Measurements from ENCODE around the gene SHD. TPM values are rescaled to one million over a fixed set of nuclear protein-coding genes. Genes with fewer than 3 reads are reported as not detected.

Gene SHD
- total RNA-seq, 1 donor from 2014 or later: not detected

DNA sequence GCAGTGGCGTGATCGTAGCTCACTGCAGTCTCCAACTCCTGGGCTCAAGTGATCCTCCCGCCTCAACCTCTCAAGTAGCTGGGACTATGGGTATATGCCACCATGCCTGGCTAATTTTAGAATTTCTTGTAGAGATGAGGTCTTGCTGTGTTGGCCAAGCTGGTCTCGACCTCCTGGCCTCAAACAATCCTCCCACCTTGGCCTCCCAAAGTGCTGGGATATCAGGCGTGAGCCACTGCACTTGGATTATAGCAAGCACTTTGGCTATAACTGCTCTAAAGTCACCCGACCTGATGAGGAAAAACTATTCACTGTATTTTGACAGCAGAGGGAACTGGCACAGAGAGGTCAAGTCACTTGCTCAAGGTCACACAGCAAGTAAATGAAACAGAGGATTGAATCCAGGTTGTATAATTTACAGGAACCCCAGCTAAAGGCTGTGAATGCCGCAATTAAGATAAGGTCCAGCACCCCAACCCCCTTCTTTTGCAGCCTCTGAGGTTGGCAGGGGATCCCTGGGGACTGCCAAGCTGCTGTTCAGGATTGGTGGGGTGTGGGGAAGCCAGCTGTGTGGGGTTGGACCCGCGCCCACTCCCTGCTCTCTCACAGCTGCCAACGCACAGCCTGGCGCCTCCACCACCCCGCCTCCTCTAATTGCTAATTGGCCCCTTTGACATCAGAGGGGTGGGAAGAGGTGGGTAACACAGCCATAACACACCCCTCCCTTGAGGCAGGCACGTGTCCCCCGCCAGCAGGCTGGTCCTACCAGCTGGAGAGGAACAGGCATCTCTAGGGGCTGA, 17.1 kb downstream of the SHD start:
- TF ChIP-seq, protein P1, sequence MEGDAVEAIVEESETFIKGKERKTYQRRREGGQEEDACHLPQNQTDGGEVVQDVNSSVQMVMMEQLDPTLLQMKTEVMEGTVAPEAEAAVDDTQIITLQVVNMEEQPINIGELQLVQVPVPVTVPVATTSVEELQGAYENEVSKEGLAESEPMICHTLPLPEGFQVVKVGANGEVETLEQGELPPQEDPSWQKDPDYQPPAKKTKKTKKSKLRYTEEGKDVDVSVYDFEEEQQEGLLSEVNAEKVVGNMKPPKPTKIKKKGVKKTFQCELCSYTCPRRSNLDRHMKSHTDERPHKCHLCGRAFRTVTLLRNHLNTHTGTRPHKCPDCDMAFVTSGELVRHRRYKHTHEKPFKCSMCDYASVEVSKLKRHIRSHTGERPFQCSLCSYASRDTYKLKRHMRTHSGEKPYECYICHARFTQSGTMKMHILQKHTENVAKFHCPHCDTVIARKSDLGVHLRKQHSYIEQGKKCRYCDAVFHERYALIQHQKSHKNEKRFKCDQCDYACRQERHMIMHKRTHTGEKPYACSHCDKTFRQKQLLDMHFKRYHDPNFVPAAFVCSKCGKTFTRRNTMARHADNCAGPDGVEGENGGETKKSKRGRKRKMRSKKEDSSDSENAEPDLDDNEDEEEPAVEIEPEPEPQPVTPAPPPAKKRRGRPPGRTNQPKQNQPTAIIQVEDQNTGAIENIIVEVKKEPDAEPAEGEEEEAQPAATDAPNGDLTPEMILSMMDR (IDR thresholded peaks at IDR 0.05; ENCODE audit: insufficient read depth, low read length, severe bottlenecking): no peak
- no peak for DNase-seq (ENCODE audit: low read depth)
- no peak for FAIRE-seq
- Histone ChIP-seq H3K4me3 (ENCODE audit: low read depth, low read length) (no peak overlapping the region), H3K36me3 (ENCODE audit: control insufficient read depth, insufficient read depth, low read length) (no peaks in the 10 kb centered on the region), H3K27me3 (ENCODE audit: control insufficient read depth, insufficient read depth, low read length) (peaks cover 1% of the 10 kb centered on the region)

DNA sequence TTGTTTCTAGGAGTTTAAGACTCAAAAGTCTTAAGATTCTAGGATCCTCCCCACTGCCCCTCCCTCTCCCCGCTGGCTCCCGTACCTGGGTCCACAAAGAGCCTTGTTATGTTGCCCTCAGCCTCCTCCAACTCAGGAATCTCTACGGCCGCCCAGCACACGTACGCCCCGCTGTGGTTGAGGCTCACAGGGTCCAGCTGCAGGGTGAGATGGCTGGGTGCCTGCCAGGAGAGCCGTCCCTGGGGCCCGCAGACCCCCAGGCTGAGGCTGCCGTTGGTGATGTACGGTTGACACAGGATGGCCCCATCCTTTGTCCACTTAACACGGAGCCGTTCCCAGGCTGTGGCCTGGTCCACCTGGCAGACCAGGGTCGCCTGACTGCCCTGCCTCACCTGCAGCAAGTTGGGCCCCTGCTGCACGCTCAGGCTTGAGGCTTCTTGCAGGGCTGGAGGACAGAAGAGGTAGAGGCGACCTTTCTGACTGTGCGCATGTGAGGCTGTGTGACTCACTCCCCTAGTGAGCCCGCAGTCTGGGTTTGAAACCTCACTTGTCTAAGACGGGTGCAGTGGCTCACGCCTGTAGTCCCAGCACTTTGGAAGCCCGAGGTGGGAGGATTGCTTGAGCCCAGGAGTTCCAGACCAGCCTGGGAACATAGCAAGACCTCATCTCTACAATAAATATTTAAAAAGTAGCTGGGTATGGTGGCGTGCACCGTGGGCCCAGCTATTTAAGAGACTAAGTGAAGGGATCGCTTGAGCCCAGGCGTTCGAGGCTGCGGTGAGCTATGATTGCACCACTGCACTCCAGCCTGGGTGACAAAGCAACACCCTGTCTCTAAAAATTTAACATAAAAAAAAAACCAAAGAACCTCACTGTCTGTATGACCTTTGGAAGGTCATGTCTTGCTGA, 19.1 kb downstream of the SHD start:
- no peak for FAIRE-seq

DNA sequence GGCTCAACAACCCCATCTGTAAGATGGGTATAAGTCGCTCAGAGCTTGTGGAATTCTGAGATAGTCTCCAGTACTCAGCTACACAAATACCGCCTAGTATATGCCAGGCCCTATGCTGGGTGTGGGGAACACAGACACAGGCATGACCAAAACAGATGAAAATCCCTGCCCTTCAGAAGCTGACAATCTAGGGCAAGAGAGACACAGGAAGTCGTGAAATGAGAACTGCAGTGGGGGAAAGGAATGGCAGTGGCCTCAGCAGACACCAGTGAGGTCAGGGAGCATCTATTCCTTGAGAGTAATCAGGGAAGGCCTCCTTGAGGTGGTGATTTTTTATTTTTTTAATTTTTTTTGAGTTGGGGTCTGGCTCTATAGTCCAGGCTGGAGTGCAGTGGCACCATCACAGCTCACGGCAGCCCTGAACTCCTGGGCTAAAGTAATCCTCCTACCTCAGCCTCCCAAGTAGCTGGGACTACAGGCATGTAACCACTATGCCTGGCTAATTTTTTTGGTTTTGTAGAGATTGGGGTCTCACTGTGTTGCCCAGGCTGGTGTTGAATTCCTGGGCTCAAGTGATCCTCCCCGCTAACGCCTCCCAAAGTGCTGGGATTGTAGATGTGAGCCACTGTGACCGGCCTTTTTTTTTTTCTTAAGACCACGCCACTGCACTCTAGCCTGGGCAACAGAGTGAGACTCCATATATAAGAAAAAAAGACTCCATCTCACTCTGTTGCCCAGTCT, 19.9 kb downstream of the SHD start:
- no peak for FAIRE-seq
- Histone ChIP-seq H3K27me3 (ENCODE audit: control insufficient read depth, insufficient read depth, low read length) (peaks cover 1% of the 10 kb centered on the region), H3K36me3 (ENCODE audit: control insufficient read depth, insufficient read depth, low read length) (no peaks in the 10 kb centered on the region), H3K4me3 (ENCODE audit: low read depth, low read length) (no peak overlapping the region)
- DNase-seq (ENCODE audit: low read depth): no peak
- TF ChIP-seq, protein P1 (IDR thresholded peaks at IDR 0.05; ENCODE audit: insufficient read depth, low read length, severe bottlenecking): no peak

More for the DNA sequence above, 19.1 kb downstream of the SHD start:
- Histone ChIP-seq H3K36me3 (ENCODE audit: control insufficient read depth, insufficient read depth, low read length) (no peaks in the 10 kb centered on the region), H3K27me3 (ENCODE audit: control insufficient read depth, insufficient read depth, low read length) (peaks cover 1% of the 10 kb centered on the region), H3K4me3 (ENCODE audit: low read depth, low read length) (no peak overlapping the region)
- DNase-seq (ENCODE audit: low read depth): no peak
- TF ChIP-seq, protein P1 (IDR thresholded peaks at IDR 0.05; ENCODE audit: insufficient read depth, low read length, severe bottlenecking): no peak

DNA sequence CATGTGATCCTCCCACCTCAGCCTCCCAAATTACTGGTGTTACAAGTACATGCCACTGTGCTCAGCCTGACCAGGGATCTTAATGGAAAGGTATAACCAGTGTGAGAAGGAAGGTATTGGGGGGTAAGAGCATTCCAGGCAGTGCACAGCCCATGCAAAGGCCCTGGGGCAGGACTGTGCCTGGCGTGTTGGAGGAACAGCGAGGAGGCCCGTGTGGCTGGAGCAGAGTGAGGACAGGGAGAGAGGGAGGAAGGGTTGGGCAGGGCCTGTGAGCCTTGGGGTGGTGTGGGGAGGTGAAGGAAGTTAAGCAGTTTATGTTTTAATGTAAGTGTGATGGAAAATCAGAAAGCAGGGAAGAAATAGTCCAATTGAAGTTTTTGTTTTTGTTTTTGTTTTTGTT, 21.5 kb downstream of the SHD start:
- DNase-seq (ENCODE audit: low read depth): no peak

DNA sequence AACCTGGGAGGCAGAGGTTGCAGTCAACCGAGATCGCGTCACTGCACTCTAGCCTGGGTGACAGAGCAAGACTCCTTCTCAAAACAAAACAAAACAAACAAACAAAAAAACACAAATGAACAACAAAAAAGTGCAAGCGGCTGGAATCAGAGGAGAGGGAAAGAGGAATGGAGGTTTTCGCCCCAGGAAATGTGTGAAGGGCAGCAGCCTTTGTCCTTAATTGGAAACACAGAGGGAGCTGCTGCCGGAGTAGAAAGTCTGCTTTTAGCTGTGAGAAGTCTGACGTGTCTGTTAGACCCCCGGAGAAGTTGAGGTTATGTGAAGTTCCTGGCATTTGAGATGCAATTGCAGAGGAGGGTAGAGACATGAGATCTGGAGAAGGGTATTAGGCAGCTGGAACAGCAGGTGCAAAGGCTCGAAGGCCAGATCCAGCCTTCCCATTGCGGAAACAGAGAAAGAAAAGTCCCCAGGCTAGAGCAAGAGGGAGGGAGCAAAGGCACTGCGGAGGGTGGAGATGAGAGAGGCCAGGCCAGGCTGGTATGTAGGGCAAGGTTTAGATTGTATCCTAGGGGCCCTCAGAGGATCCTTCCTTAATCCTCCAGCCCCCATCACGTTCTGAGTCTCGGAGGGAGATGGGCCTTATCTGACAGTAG, 22.6 kb downstream of the SHD start:
- no peak for DNase-seq (ENCODE audit: low read depth)
- no peaks in the 10 kb centered on the region for H3K36me3 ChIP-seq (ENCODE audit: control insufficient read depth, insufficient read depth, low read length)
- TF ChIP-seq, protein P1 (IDR thresholded peaks at IDR 0.05; ENCODE audit: insufficient read depth, low read length, severe bottlenecking): no peak
- H3K4me3 ChIP-seq (ENCODE audit: low read depth, low read length): no peak overlapping the region
- no peaks in the 10 kb centered on the region for H3K27me3 ChIP-seq (ENCODE audit: control insufficient read depth, insufficient read depth, low read length)
- no peak for FAIRE-seq

More for the DNA sequence above, 21.5 kb downstream of the SHD start:
- TF ChIP-seq, protein P1 (IDR thresholded peaks at IDR 0.05; ENCODE audit: insufficient read depth, low read length, severe bottlenecking): no peak
- no peak for FAIRE-seq
- Histone ChIP-seq H3K27me3 (ENCODE audit: control insufficient read depth, insufficient read depth, low read length) (peaks cover 1% of the 10 kb centered on the region), H3K4me3 (ENCODE audit: low read depth, low read length) (no peak overlapping the region), H3K36me3 (ENCODE audit: control insufficient read depth, insufficient read depth, low read length) (no peaks in the 10 kb centered on the region)
